ENCODE results near the gene RFX2.
"Not testable (repeated sequence)": the region's sequence is repeated elsewhere in the genome, so short reads cannot be mapped to it uniquely, and the experiment has no call there.

Gene RFX2

GRCh38 chr19:6017576-6017975 is 92.7 kb downstream of the RFX2 start:
- no peak for DNase-seq (ENCODE audit: low read depth in 2 of 2, low spot score in 1 of 2)

GRCh38 chr19:6015841-6016545 is 94.3 kb downstream of the RFX2 start:
- DNase-seq (ENCODE audit: low read depth in 2 of 2, low spot score in 1 of 2), result no peak

DNA sequence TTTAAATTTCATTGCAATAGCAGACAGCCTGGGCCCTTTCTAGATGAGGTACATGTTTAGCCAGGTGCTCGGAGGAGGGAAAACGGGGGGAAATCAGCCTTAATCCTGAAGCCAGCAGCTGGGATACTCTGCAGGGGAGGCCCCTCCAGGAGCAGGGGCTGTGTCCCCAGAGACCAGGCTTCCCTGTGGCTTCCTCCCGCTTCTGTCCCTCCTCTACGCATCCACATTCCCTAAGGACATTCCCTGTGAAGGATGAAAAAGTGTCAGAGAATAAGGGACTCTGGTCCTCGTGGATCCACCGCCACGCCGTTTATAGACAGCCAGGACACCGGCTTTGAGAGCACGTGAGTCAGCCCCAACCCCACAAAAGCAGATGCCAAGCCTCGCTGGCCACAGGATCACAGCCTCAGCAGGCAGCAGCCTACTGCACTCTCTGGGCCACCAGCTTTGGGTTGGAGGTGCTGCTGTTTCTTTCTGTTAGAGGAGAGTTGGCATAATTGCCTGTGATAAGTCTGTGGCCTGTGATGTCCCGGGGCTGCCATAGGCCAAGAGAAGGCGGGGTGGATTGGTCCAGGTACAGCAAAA is 95.7 kb downstream of the RFX2 start:
- DNase-seq (ENCODE audit: low read depth in 2 of 2, low spot score in 1 of 2), result no peak

- no peak for DNase-seq (ENCODE audit: low read depth in 2 of 2, low spot score in 1 of 2)
Observed at GRCh38 chr19:6012426-6013170, 97.7 kb downstream of the RFX2 start.

GRCh38 chr19:6011794-6012193 is 98.5 kb downstream of the RFX2 start:
- DNase-seq (ENCODE audit: low read depth in 2 of 2, low spot score in 1 of 2), result no peak

DNA sequence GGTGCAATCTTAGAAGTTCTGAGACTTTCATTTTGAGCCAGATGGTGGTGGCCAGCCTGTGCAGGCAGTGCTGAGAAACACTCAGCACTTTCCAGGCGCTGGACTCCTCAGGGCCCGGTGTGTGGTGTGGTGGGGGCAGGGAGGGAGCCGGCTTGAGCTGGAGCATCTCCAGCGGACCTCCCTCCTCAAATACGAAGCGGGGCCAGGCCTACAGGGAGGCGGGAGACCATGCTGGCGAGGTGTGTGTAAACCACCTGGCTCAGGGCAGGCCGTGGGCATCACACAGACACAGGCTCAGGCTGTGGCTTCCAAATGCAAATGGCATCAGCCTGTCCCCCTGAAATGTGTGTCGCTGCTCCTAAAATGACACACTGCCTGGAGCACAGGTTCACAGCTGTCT is 99.1 kb downstream of the RFX2 start:
- DNase-seq (ENCODE audit: low read depth in 2 of 2, low spot score in 1 of 2), result no peak

- no peak for DNase-seq (ENCODE audit: low read depth in 2 of 2, low spot score in 1 of 2)
Observed at GRCh38 chr19:6010107-6010506, 100.2 kb downstream of the RFX2 start.

DNA sequence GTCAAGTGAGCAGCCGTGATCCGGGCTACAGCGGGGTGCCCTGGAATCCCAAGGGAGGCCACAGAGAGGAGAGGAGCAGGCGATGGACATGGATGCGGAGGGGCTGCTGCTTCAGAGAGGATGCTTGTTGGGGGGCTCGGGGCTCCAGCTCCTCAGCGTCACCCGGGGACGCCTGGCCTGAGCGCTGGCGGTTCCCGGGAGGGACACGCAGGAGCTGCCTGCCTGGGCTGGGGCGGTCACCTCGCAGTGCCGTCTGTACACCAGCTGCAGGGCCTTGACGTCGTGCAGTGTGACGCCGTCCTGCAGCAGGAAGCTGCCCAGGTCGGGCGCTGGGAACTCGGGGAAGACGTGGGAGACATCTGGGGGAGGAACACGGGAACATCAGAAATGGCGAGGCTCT is 102.4 kb downstream of the RFX2 start:
- DNase-seq (ENCODE audit: low read depth in 2 of 2, low spot score in 1 of 2), result no peak

- DNase-seq (ENCODE audit: low read depth in 2 of 2, low spot score in 1 of 2), result no peak
Observed at GRCh38 chr19:6006896-6007295, 103.4 kb downstream of the RFX2 start.

GRCh38 chr19:6006070-6006446 is 104.2 kb downstream of the RFX2 start:
- not testable (repeated sequence) for DNase-seq (ENCODE audit: low read depth in 2 of 2, low spot score in 1 of 2)

DNA sequence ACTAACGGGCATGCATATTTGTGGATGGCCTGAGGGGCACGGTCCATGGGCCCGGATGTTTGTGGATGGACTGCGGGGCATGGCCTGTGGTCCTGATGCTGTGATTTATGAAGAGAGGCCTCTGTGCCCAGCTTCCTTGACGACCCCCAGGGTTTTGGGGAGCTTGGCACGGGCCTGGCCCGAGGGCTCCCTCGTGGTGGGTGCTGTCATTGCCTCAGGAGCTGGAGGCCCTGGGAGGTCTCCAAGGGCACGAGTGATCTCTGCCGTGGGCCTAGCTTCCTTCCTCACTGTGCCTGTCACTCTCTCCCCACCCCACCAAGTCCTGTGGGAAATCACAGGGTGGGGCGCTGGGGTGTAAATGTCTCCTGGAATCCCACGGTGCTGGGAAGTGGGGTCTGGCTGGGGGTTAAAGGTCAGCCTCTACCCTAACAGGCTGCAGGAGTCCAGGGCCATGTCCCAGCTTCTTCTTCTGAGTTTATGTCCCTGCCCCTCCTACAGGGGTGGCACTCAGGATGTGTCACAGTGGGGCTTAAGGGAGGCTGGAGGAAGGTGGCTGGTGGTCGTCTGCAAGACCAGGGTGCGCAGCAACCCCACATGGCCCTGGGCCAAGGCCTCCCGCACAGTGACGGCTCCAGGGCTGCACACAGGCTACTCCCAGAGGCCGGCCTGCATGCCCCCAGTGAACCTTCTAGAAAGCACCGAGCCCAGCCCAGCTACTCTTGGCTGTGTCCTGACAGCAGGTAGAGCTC is 104.8 kb downstream of the RFX2 start:
- DNase-seq (ENCODE audit: low read depth in 2 of 2, low spot score in 1 of 2), result no peak

DNA sequence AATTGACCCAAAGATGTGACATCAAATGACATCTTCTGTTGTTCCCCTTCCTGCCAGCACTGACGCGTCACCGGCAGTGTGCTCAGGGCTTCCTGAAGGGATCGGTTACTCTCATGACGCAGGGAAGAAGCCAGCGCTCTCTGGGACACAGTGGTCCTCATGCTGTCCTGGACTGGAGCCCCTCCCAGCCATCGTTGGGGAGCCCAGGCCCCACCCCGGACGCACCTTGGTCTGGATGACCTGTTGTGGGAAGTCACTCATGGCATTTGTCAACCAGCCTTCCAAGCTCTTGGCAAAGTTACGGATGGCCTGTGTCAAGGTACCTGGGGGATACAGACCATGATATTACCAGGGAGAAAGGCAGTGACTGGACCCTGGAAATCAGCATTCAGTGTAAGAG is 106.3 kb downstream of the RFX2 start:
- no peak for DNase-seq (ENCODE audit: low read depth in 2 of 2, low spot score in 1 of 2)

DNA sequence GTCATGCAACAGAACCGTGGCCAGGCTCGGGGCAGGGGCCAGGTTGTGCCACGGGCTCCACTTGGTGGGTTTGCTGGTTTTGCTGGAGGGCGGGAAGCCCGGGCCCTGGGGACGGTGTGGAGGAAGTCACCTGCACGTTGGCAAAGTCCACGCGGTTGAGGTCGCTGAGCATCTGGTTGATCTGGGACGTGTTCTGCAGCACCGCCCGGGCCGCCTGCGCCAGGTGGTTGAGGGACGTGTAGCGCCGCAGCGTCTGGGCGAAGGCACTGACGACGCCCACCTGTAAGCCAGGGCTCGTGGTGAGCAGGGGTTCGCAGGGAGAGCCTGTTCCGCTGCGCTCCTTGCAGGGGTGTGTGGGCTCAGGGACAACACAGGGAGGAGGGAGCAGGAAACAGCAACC is 107.7 kb downstream of the RFX2 start:
- no peak for DNase-seq (ENCODE audit: low read depth in 2 of 2, low spot score in 1 of 2)

GRCh38 chr19:6000228-6000847 is 110.0 kb downstream of the RFX2 start:
- DNase-seq (ENCODE audit: low read depth in 2 of 2, low spot score in 1 of 2), result no peak

DNA sequence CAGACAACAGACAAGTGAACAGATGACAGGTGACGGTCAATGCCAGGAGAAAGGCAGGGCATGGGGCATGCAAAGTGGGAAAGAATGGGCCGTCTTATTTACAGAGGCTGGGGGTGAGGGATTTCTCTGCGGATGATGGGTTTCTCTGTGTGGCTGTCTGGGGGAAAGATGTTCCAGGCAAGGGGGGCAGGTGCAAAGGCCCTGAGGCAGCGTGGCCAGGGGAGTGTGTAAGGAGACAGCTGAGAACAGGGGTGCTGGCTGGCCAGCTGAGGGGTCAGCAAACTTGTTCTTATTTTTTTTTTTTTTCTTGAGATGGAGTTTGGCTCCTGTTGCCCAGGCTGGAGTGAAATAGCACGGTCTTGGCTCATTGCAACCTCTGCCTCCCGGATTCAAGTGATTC is 110.6 kb downstream of the RFX2 start:
- no peak for DNase-seq (ENCODE audit: low read depth in 2 of 2, low spot score in 1 of 2)

GRCh38 chr19:5997371-5997770 is 112.9 kb downstream of the RFX2 start:
- no peak for DNase-seq (ENCODE audit: low read depth in 2 of 2, low spot score in 1 of 2)

- no peak for DNase-seq (ENCODE audit: low read depth in 2 of 2, low spot score in 1 of 2)
Observed at GRCh38 chr19:5996623-5997320, 113.5 kb downstream of the RFX2 start.

- DNase-seq (ENCODE audit: low read depth in 2 of 2, low spot score in 1 of 2), result no peak
Observed at GRCh38 chr19:5996102-5996501, 114.2 kb downstream of the RFX2 start.

GRCh38 chr19:5995606-5996005 is 114.7 kb downstream of the RFX2 start:
- no peak for DNase-seq (ENCODE audit: low read depth in 2 of 2, low spot score in 1 of 2)

DNA sequence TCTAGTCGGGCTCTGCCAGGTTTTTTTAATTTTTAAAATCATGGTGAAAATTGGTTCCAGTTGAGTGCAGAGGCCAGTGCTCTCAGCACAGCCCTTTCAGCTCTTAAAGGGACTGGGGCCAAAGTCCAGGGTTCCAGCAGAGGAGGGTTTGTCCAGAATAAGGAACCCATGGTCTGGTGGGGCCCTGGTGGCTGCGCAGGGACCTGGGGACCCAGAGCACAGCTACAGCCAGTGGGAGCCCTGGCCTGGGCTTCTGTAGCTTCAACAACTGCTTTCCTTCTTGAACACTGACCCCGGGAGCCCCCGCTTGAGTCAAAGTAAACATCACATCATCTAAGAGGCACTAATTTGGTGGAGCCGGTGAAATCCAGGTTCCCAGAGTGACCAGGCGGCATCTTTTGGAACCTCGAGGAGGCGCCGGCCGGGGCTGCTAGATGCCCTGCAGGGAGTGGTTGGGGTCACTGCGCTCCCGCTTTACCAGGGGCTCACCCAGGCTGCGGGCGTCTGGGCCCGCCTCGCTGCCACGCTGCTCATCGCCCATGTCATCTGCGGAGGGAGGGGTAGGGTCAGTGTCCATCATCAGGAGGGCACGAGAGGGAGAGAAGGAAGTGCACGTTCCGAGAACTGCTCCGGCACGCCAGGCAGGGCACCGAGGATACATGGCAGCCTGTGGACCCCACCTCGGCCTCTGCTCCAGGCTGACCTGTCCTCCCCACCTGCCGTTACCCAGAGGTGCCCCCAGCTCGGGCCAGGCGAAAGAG is 115.7 kb downstream of the RFX2 start:
- no peak for DNase-seq (ENCODE audit: low read depth in 2 of 2, low spot score in 1 of 2)

Measured in stimulated activated CD8-positive, alpha-beta memory T cell treated with anti-CD3 and anti-CD28 coated beads, Interleukin-4, amount 100 ng/mL, for 1 hour (primary cell).